GM12892 (cell line): ENCODE measurements around the gene GID8.

Experiments
- POLR2A ChIP-seq: IDR thresholded peaks from 2 replicates; pipeline ENCODE4 v1.6.1; 2011; ENCODE audit warnings: low read depth, low read length, control low read depth
- POLR2AphosphoS5 ChIP-seq: IDR thresholded peaks from 2 replicates; pipeline ENCODE4 v1.6.1; 2011; ENCODE audit warnings: low read depth, low read length, control low read depth
- TAF1 ChIP-seq: IDR thresholded peaks from 2 replicates; pipeline ENCODE4 v1.6.1; 2011; ENCODE audit warnings: low read depth, mild to moderate bottlenecking, control low read depth, low read length, borderline replicate concordance

DNA sequence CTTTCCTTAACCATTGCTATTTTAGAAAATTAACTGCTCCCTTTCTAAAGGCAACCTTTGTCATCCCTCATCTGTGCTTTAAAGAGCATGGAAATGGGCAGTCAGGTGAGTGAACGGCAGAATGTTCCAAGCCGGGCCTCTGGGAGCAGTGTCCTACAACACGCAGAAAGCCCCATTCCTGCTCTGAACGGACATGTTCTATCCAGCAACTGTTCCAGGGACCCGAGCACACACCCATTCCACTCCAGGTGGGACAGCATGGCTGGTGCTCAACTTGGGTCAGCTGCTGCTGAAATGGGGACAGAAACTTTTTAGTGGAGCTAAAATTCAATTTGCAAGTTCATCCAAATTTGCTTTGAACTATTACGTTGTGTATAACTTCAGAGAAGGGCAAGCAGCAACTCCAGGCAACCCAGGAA, 38.3 kb upstream of the GID8 start:
- no peak for TF ChIP-seq POLR2A
- TF ChIP-seq POLR2AphosphoS5 = no peak
- TF ChIP-seq TAF1 = no peak
